Measurements from ENCODE around the gene APLP2.
A peak's percentile ranks its signal among the peaks of the same experiment; 100 is the strongest.
"Not testable (repeated sequence)": the region's sequence is repeated elsewhere in the genome, so short reads cannot be mapped to it uniquely, and the experiment has no call there.

The APLP2 gene

DNA sequence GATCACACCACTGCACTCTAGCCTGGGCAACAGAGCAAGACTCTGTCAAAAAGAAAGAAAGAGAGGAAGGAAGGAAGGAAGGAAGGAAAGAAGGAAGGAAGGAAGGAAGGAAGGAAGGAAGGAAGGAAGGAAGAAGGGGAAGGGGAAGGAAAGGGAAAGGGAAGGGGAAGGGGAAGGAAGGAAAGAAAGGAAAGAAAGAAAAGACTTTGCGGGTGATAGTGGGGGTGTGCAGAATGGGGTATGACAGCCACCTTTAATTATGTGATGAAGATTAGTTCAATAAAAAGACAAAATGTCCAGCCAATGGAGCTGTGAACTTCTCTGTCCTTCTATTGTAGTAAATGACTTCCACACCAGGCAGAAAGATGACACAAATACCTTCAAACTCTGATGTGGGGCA, 8.7 kb upstream of the APLP2 start:
- no peak for DNase-seq (ENCODE audit: low spot score)

DNA sequence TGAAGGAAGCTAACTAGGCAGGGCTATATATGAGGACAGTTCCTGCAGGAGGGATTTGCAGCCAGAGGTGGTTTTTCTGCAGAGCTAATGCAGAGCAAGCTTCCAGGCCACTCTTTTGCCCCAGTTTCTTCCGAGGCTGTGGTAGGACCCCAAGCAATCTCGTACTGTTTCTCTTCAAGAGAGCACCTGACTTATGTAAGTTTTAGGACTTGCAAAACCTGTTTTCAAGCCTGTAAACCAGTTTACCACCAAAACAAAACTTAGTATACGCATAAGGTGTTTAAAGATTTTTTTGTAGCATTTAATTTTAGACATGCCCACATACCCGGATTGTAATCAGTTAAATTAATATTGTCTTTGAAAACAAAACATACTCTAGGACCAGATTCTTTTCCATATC, 7.7 kb upstream of the APLP2 start:
- DNase-seq (ENCODE audit: low spot score): no peak

DNA sequence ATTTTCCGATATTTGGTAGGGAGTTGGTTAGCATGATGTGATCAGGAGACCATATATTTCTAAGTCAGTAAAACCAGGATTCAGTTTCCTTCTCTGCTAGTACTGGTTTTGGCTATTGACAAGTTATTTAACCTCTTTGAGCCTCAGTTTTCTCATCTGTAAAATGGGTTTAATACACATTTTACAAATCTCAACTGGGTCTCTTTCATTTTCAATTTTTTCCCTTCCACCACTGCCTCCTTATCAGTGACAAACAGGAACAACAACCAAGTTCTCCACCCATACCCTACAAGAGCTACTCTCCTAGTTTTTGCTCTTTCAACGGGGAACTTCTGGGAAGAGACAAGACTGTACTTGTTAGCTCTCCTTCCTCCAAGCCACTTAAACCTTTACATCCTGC, 6.2 kb upstream of the APLP2 start:
- DNase-seq (ENCODE audit: low spot score): no peak

DNA sequence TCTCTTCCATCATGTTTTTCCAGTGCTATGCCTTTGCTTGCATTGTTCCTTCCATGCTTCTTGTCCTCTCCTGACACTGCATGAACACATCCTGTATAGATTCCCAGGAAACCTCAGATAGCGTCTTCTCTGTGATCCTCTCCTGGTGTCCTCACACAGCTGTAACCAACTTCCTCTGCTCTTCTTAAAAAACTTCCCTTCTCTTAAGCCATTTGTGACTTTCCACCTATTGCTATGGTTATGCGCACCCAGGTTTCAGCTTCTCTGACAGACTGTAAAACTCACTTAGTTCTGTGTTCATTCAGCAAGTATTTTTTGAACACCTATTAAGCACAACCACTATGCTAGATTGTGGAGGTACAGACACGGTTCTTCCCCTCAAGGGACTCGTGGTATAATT, 5.1 kb upstream of the APLP2 start:
- DNase-seq (ENCODE audit: low spot score): no peak

DNA sequence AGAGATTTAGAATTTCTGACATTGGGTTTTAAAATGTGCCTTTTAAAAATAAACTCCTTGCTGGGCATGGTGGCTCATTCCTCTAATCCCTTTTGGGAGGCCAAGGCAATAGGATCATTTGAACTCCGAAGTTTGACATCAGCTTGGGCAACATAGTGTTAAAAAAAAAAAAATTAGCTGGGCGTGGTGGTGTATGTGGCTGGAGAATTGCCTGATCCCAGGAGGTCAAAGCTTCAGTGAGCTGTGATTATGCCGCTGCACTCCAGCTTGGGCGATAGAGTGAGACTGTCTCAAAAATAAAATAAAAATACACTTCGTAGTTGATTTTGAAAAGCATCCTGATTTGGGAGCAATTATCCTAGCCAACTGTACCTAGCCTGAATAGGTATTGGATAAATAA, 3.4 kb upstream of the APLP2 start:
- DNase-seq (ENCODE audit: low spot score): no peak

DNA sequence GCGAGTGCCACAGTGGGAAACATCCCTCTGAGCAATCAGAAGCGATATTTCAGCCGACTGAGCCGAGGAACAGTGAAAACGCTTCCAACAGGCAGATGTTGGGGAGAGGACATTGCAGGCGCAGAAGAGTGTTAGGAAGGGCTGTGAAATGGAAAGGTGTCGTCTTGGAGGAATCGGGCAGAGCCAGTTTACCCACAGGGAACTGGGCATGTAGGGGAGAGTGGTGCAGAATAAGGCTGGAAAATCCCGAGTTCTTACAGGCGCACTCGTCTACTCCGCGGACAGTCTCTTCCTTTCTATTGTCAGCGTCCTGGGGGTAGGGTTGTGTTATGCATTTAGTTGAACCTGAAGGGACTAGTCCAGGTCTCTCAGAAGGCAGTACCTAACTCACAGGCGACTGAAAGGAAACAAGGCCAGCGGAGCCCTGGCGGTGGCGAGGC, 1.1 kb upstream of the APLP2 start:
- DNase-seq (ENCODE audit: low spot score): no peak

DNA sequence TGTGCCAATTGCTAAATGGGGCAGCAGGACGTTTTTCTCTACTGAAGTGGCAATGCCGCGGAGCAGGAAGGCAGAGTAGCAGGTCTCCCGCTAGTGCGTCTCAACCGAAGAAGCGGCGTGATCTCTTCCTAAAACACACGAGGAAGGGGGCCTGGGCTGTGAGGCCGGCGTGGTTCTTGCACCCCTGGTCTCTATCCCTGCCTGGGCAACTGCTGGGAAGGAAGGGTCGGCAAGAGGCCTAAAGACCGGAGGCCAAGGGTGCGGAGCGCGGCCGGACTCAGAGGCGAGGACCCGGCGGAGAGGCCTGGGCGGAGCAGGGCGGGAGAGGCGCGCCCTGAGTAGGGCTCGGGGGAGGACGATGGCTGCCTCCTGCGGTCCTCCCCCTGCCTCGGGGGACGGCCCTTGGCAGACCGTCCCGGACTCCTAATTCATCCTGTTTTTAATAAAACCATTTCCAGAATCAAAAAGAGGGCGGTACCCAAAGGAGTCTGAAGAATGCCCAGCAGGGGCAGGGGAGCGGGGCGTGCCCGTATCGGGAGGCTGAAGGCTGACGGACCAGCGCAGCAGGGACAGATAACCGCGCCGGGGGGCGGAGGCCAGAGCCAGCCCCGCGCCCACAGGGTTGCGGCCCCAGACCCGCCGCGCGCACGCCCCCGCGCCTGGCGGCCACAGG, 572 bp upstream of the APLP2 start:
- DNase-seq (ENCODE audit: low spot score): peak; percentile 63

DNA sequence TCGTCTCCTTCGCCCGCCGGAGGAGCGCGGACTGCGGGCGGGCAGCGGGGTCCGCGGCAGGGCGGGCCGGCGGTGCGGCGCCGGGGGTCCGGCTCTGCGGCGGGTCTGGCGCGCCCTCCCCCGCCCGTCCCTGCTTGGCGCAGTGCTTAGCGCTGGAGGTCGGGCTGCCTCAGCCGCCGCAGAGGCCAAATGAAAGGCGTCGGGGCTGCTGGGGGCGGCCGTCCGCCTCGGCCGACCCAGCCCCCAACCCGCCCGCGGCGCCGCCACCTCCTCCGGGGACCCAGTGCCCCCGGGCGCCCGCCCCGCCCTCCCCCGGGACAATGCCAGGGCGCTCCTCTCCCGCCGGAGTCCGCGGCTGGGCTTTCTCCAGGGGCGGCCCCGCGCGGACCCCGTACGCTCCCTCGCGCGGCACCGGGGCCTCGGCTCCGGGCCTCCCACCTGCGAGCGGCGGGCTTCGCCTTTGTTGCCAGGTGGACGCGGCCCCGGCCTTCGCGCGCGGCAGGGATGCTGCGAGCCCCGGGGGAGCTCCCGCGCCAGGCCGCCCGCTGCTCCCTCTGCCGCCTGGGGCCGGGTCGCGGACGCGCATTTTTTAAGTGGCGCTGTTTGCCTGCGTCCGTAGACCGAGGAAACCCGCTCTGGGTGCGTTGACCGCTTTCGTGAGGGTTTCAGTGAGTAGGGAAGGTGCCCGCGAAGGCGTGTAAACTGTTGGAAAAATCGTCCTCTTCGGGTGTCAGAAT, 583 bp downstream of the APLP2 start:
- peak; percentile 51 for DNase-seq (ENCODE audit: low spot score)

DNA sequence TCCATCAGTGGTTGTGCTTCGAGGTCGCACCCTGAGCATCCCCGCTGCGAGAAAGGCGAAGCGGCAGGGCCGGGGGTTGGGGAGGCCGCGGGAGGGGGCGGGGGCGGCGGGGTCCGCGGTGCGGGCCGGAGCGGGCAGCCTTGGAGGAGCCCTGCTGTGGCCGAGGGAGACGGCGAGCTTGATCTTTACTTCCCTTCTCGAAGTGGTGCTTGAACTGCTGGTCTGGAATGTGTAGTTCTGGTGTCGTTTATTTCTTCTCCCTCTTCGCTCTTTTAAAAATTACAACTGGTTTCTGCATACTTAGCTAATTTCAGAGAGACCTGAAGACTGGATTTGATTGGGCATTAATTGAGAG, 1.1 kb downstream of the APLP2 start:
- DNase-seq (ENCODE audit: low spot score): peak; percentile 46

DNA sequence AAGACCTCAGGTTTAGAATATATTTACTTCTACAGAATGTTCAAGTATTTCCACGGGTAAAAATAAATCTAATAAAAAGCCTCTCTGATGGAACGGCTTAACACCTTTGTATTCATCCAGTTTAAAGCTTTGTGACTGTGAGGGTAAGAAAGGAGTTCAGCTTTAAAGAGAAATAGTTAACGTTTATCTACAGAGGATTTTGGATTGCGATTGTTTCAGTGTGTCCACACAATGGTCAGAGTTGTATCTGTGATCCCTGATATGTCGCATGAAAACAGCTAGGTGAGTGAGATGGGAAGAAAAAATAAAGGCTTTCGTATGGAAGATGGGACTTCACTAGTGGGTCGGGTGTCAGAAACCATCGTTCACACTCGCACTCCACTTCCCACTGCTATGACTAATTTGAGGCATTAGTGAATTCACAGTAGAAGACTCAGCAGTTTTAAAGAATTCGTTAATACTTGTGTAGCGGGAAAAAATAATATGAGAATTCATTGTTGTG, 1.6 kb downstream of the APLP2 start:
- no peak for DNase-seq (ENCODE audit: low spot score)

DNA sequence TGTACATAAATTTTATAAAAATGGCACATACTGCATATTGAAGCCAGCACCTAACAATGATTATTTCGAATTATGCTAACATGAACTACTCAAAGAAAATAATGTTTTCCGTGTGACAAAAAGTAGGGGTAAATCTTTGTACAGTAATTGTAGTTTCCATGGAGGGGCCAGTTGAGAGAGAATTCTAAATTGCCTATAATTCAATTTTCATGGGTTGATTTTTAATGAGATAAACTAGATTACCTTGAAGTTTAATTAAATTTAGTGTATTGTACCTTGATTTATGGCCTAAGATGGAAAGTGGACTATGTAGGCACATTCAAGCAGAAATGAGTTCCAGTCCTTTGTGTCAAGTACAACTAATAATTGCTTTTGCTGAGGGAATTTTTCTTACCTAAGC, 5.0 kb downstream of the APLP2 start:
- no peak for DNase-seq (ENCODE audit: low spot score)

DNA sequence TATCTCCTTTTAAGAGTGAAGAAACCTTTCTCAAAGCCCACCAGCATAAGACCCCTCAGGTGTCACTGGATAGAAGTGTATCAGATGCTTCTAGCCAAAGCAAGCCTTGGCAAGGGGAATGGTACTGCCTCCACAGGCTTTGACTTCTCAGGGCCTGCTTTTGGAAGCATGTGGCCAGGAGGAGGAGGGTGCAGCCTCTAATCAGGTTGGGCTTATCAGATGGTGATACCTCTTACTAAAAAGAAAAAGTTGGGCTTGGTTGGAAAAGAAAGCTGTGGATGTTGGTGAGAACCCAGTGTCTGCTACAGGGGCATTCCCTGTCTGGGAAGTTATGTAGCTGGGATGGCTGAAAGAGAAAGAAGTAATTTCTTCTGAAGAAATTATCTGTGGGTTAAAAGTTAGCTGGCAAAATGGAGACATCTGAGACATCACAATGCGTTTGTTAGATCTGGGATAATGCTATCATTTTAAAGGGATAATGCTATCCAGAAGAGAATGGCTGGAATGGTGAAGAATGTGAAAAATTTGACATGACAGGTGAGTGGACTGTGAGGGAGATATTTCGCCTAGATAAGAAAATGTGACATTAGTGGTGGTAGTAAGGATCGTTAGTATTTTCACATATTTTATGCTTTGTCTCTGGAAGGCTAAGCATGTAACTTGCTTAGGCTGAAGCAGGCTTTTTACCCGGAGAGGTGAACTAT, 7.2 kb downstream of the APLP2 start:
- no peak for DNase-seq (ENCODE audit: low spot score)

DNA sequence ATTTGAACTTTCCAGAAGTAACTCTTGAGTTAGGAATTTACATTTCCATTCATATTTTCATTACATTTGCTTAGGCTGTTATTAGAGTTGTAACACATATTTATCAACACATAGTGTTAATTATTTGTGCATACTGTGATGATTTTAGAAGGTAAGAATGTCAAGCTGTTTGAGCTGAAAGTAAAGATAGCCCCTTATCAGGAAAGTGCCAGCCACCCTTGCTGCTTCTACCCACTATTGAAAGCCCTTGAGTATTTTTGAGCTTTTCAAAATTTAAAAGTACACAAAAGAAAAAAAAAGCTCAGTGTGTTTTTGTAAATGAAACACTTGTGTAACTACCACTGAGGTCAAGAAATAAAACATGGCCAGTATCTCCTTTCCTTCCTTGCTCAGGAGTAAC, 8.0 kb downstream of the APLP2 start:
- no peak for DNase-seq (ENCODE audit: low spot score)

DNA sequence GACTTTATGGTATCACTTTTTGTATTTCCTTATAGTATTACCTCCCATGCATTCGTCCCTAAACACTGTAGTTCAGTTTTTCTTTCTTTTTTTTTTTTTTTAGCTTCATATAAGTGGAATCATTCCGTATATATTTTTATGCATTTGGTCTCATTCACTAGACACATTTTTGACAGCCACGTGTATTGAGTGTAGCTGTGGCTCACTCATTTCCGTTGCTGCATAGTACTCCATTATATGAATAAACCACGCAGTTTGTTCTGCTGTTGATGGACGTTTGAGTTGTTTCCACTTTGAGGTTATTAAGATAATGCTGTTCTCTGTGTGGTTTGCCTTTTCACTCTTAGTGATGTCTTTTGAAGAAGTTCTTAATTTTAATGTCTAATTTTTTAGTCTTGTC, 8.4 kb downstream of the APLP2 start:
- DNase-seq (ENCODE audit: low spot score): no peak

DNA sequence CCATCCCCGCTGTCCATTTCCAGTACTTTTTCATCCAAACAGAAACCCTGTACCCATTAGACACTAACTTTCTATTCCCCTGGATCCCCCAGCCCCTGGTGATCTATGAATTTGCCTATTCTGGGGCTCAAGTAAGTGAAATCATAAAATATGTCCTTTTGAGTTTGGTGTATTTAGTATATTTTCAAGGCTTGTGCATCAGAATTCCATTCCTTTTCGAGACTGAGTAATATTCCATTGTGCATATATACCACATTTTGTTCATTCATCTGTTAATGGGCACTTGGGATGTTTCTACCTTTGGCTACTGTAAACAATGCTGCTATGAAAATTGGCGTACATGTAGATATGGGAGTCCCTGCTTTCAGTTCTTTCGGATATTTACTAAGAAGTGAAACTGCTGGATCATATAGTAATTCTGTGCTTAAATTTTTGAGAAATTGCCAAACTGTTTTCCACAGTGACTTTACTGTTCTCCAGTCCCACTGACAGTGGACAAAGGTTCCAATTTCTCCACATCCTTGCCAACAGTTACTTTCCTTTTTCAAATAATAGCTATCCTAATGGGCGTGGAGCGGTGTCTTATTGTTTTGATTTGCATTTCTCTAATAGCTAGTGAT, 16.1 kb downstream of the APLP2 start:
- DNase-seq (ENCODE audit: low spot score): no peak

DNA sequence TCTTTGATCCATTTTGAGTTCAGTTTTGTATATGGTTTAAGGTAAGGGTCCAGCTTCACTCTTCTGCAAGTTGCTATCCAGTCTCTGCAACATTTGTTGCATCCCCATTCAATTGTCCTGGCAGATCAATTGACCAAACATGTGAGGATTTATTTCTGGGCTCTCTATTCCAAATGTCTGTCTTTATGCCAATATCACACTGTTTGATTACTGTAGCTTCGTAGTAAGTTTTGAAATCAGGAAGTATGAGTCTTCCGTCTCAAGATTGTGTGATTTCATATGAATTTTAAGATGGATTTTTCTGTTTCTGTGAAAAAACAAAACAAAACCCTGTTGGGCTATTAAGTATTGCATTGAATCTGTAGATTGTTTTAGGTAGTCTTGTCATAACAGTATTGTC, 17.0 kb downstream of the APLP2 start:
- DNase-seq (ENCODE audit: low spot score): no peak

DNA sequence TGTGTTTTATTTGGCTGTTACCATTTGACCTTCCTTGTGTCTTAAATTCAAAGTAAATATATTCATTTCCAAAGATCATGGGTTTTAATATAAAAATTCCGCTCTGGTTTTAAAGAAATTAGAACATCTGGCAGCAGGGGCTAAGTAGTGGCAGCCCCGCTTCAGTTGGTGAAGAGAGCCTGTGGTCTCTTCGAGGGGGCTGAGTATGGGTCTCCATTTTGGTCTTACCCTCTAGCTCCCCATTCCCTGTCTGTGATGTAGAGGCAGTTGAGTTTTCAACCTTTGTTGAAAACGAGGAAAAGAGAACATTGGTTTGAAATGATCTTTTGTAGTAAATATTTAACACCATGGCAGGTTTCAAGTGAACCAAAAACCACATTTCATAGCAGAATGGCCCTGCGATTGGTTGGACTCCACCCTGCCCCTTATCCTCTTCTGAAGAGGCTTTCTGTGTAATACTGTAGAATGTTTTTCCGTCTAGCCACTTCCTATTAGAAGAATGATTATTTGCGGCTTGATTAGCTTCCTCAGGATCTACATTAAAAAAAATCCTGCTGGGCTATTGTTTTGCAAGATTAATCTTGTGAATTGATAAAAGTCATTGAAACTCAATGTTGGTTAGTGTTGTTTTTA, 17.7 kb downstream of the APLP2 start:
- no peak for DNase-seq (ENCODE audit: low spot score)

DNA sequence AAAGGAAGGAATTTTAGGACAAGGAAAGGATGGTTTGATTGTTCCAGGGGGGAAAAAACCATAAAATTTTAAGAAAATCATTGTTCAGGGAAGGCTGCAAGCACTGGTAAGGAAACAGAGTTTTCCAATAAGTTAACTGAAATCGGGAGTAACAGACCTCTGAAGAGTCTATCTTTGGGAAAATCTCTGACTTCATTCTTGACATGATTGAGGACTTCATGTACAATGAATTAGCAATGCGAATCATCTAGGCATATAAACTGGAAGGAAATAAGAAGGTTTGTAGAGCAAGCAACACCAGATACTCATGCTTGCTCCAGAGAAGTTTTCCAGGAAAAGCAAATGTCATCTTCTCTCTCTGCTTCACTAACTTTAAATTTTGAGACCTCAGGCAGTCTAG, 18.5 kb downstream of the APLP2 start:
- DNase-seq (ENCODE audit: low spot score): no peak

DNA sequence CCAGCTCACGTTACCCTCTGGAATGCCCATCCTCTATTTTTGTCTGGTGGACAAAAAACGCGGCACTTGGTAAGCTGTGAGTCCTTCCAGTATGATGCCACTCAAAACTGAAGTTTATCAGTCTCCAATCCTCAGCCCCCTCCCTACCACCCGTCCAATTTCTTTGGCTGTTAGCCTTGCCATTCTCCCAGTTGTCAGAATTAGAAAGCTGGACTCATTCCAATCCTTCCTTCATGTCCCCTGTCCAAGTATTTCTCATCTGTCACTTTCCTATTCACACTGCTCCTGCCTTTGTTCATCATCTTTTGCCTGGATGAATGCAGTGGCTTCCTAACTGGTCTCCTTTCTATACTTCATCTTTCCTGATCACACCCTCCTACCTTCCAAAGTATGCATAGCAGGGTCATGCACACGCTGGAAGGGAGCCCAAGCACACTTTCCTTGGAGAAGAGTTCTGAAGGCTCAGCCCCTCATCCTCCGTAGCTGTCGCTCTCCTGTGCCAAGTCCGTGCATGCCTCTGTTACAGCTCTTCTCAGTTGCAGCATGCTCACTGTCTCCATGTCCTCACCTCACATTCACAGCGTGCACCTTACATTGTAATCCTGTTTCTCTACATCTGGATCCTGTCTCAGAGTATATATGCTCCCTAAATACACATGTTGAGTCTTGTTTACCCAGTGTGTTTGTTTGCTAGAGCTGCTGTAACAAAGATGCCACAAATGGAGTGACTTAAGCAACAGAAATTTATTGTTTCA, 19.4 kb downstream of the APLP2 start:
- no peak for DNase-seq (ENCODE audit: low spot score)

DNA sequence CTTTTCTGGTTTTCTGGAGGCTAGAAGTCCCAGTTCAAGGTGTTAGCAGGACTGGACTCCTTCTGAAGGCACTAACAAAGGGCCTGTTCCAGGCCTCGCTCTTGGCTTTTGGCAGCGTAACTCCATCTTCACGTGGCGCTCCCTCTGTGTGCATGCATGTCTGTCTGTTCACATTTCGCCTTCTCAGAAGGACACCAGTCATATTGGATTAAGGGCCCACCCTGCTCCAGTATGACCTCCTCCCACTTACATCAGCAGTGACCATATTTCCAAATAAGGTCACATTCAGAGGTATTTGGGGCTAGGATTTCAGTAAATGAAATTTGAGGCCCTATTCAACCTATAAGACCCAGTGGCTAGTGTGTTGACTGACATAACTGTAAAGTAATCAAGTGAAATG, 20.0 kb downstream of the APLP2 start:
- no peak for DNase-seq (ENCODE audit: low spot score)

DNA sequence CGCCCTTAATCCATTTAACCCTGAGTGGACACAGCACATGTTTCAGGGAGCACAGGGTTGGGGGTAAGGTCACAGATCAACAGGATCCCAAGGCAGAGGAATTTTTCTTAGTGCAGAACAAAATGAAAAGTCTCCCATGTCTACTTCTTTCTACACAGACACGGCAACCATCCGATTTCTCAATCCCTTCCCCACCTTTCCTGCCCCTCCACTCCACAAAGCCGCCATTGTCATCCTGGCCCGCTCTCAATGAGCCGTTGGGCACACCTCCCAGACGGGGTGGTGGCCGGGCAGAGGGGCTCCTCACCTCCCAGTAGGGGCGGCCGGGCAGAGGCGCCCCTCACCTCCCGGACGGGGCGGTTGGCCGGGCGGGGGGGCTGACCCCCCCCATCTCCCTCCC, 20.8 kb downstream of the APLP2 start:
- not testable (repeated sequence) for DNase-seq (ENCODE audit: low spot score)

DNA sequence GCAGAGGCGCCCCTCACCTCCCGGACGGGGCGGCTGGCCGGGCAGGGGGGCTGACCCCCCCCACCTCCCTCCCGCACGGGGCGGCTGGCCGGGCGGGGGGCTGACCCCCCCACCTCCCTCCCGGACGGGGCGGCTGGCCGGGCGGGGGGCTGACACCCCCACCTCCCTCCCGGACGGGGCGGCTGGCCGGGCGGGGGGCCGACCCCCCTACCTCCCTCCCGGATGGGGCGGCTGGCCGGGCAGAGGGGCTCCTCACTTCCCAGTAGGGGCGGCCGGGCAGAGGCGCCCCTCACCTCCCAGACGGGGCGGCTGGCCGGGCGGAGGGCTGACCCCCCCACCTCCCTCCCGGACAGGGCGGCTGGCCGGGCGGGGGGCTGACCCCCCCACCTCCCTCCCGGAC, 21.5 kb downstream of the APLP2 start:
- not testable (repeated sequence) for DNase-seq (ENCODE audit: low spot score)

Data from iPS-NIHi11 (cell line).